DOHH2 (cell line): Measurements from ENCODE around the gene AP2A1.
A peak's percentile ranks its signal among the peaks of the same experiment; 100 is the strongest.

Experiments
- H3F3A ChIP-seq: fragments of 200-600 bp; sonication (generic), shearing (Covaris generic); 2 replicates; pipeline ENCODE4 v1.6.0; 2016; ENCODE audit warnings: antibody characterized with exemption, mild to moderate bottlenecking; ENCODE audit not compliant: control insufficient read depth, insufficient read depth
- H3K27ac ChIP-seq: fragments of 200-600 bp; sonication (generic); 2 replicates; pipeline ENCODE4 v1.5.1; 2014; ENCODE audit warnings: low read depth, mild to moderate bottlenecking, low read length, moderate library complexity
- H3K27me3 ChIP-seq: fragments of 200-600 bp; sonication (generic); 2 replicates; pipeline ENCODE4 v1.6.1; 2014; ENCODE audit warnings: mild to moderate bottlenecking, low read length, mixed read lengths; ENCODE audit not compliant: control insufficient read depth
- H3K36me3 ChIP-seq: fragments of 200-600 bp; sonication (generic); 2 replicates; pipeline ENCODE4 v1.6.1; 2014; ENCODE audit warnings: mild to moderate bottlenecking, low read length, moderate library complexity, mixed read lengths; ENCODE audit not compliant: control insufficient read depth
- H3K4me1 ChIP-seq: fragments of 200-600 bp; sonication (generic); 2 replicates; pipeline ENCODE4 v1.6.1; 2014; ENCODE audit warnings: mild to moderate bottlenecking, low read length, mixed read lengths; ENCODE audit not compliant: control insufficient read depth
- H3K4me2 ChIP-seq: fragments of 200-600 bp; sonication (generic); 2 replicates; pipeline ENCODE4 v1.6.0; 2014; ENCODE audit warnings: mild to moderate bottlenecking, low read length, moderate library complexity
- H3K4me3 ChIP-seq: fragments of 200-600 bp; sonication (generic); 2 replicates; pipeline ENCODE4 v1.5.1; 2014; ENCODE audit warnings: mild to moderate bottlenecking, low read length, mixed read lengths
- H3K79me2 ChIP-seq: fragments of 200-600 bp; sonication (generic); 2 replicates; pipeline ENCODE4 v1.6.1; 2014; ENCODE audit warnings: mild to moderate bottlenecking, low read length, mixed read lengths; ENCODE audit not compliant: control insufficient read depth
- H3K9me2 ChIP-seq: fragments of 200-600 bp; sonication (generic); replicated peaks from 2 replicates; pipeline ENCODE4 v1.6.1; 2014; ENCODE audit warnings: mild to moderate bottlenecking, low read length, mixed read lengths; ENCODE audit not compliant: control insufficient read depth
- H3K9me3 ChIP-seq: fragments of 200-600 bp; sonication (generic); 2 replicates; pipeline ENCODE4 v1.6.1; 2014; ENCODE audit warnings: antibody characterized with exemption, low read length, mixed read lengths; ENCODE audit not compliant: control insufficient read depth, insufficient read depth
- H4K20me1 ChIP-seq: fragments of 200-600 bp; sonication (generic); 2 replicates; pipeline ENCODE4 v1.6.0; 2014; ENCODE audit warnings: low read depth, mild to moderate bottlenecking, antibody characterized with exemption, low read length, moderate library complexity; ENCODE audit not compliant: control insufficient read depth, insufficient read depth
- CTCF ChIP-seq: fragments of 200-600 bp; sonication (generic); IDR thresholded peaks from one replicate; pipeline ENCODE4 v1.5.1; 2014; ENCODE audit warnings: antibody characterized with exemption, mild to moderate bottlenecking, low read depth, low read length; ENCODE audit not compliant: poor library complexity, severe bottlenecking
- EZH2phosphoT487 ChIP-seq: fragments of 200-600 bp; sonication (generic); IDR thresholded peaks from 2 replicates; pipeline ENCODE4 v1.6.1; 2017; ENCODE audit warnings: borderline replicate concordance, mild to moderate bottlenecking, antibody characterized with exemption, low read length, moderate library complexity, mixed read lengths

Gene AP2A1

GRCh38 chr19:49764341-49764740, 2.5 kb upstream of the AP2A1 start:
- Histone ChIP-seq H4K20me1 (0 out of 2 replicates have a peak, but pooled peaks cover 3% of the 10 kb centered on the region), H3K9me2 (no peaks in the 10 kb centered on the region), H3K4me1 (peaks cover 32% of the 10 kb centered on the region), H3K27me3 (no peaks in the 10 kb centered on the region), H3K4me2 (no peak overlapping the region), H3K27ac (no peak overlapping the region), H3F3A (peaks cover 3% of the 10 kb centered on the region), H3K36me3 (peaks cover 5% of the 10 kb centered on the region; the same call in 1 of the 2 replicates), H3K9me3 (no peaks in the 10 kb centered on the region), H3K79me2 (peaks cover 25% of the 10 kb centered on the region), H3K4me3 (no peak overlapping the region)
- TF ChIP-seq CTCF (no peak), EZH2phosphoT487 (no peak)

DNA sequence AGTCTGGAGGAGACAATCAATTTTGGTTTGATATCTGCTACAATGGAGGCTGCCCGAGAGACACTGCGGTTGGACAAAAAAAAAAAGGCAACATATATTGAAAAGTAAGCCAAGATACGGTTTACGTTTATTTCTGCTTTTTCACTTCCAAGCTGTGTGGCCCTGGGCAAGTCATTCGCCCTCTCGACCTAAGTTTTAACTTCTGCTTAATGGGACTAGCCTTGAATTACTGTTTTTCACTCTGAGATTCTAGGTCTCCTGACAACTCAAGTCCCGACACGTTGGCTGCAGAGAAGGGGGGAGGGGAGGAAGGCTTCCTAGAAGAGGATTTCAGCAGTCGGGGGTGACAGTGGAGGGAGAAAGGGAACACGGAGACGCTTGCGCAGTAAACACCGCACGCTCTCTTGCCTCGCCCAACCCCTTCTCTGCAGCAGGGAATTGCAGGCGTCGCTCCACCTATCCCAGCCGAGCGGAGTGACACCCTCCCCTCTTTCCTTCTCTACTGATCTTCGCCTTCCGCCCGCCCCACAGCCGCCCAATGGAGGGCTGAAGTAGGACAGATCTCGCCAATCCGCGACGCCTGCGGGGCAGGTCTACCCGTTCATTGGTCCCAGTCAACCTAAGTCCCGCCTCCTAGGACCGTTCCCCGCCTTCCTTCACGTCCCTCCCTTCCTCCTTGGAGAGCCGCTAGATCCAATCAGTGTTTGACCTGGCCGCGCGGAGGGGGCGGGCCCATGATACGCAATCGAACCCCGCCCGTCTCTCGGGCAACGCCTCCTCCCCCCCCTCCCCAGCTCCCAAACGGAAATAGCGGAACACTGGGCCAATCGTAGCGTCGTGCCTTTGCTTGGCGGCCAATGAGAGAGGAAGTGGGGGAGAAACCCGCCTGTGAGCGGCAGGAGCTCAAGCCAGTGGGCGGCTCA, 533 bp upstream of the AP2A1 start:
- Histone ChIP-seq H3K79me2 (peaks cover 41% of the 10 kb centered on the region), H3F3A (peaks cover 3% of the 10 kb centered on the region), H3K9me3 (no peaks in the 10 kb centered on the region), H3K9me2 (no peaks in the 10 kb centered on the region), H4K20me1 (0 out of 2 replicates have a peak, but pooled peaks cover 3% of the 10 kb centered on the region), H3K4me1 (peaks cover 32% of the 10 kb centered on the region), H3K27ac (peak overlapping the region; percentile 81), H3K36me3 (peaks cover 5% of the 10 kb centered on the region; the same call in 1 of the 2 replicates), H3K4me3 (peak overlapping the region; percentile 76), H3K4me2 (peak overlapping the region; percentile 90), H3K27me3 (no peaks in the 10 kb centered on the region)
- TF ChIP-seq CTCF (no peak), EZH2phosphoT487 (no peak)

DNA sequence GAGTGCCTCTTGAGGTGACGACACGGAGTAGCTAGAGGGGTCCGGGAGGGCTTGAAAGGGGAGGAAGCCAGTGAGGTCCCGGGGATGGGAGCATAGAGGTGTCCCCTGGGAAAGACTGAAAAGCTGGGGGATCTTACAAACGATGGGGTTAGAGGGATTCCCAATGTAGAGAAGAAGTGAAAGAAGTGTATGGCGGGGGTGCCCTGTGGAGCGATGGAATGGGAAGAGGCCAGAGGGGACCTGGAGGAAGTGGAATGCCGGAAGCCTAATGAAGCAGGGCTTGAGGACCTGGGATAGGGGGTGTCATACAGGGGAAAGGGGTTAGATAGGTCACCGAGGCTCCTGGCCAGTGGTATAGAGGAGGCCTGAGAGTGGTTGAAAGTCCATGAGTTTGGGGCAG, 580 bp downstream of the AP2A1 start:
- H3K9me3 ChIP-seq: no peaks in the 10 kb centered on the region
- H3K4me1 ChIP-seq: peaks cover 24% of the 10 kb centered on the region
- H3K27ac ChIP-seq: peak overlapping the region; percentile 49
- 0 out of 2 replicates have a peak, but pooled peaks cover 3% of the 10 kb centered on the region for H4K20me1 ChIP-seq
- no peaks in the 10 kb centered on the region for H3K9me2 ChIP-seq
- no peaks in the 10 kb centered on the region for H3K27me3 ChIP-seq
- H3K36me3 ChIP-seq: peaks cover 5% of the 10 kb centered on the region; the same call in 1 of the 2 replicates
- TF ChIP-seq EZH2phosphoT487 (no peak), CTCF (no peak)
- H3K4me2 ChIP-seq: peak overlapping the region; percentile 85
- H3K4me3 ChIP-seq: peak overlapping the region; percentile 99
- peaks cover 3% of the 10 kb centered on the region for H3F3A ChIP-seq
- H3K79me2 ChIP-seq: peaks cover 48% of the 10 kb centered on the region
